GM21447 (cell line): Measurements from ENCODE around the gene RBM24.

Experiments used
- ATAC-seq: cut with Tn5 transposase; IDR thresholded peaks from one replicate; pipeline ENCODE4 v1.9.1; 2021; ENCODE audit not compliant: unreplicated experiment

Gene RBM24

GRCh38 chr6:17281100-17281496 is at the start of gene RBM24:
RBM24 (plus strand) TSS chr6:17281361; CDS start chr6:17281582, 221 bp downstream.
- no peak for ATAC-seq

GRCh38 chr6:17233531-17233930 is 47.6 kb upstream of the RBM24 start:
- no peak for ATAC-seq

- no peak for ATAC-seq
Measured at GRCh38 chr6:17237246-17237645, 43.9 kb upstream of the RBM24 start.

GRCh38 chr6:17239260-17239659 is 41.9 kb upstream of the RBM24 start:
- ATAC-seq = no peak

GRCh38 chr6:17240803-17241500 is 40.2 kb upstream of the RBM24 start:
- no peak for ATAC-seq

- ATAC-seq = no peak
Measured at GRCh38 chr6:17242087-17242486, 39.1 kb upstream of the RBM24 start.

- ATAC-seq = no peak
Measured at GRCh38 chr6:17250237-17250636, 30.9 kb upstream of the RBM24 start.

GRCh38 chr6:17251953-17252352 is 29.2 kb upstream of the RBM24 start:
- ATAC-seq = no peak

- no peak for ATAC-seq
Measured at GRCh38 chr6:17258749-17259148, 22.4 kb upstream of the RBM24 start.

- ATAC-seq = no peak
Measured at GRCh38 chr6:17265570-17265969, 15.6 kb upstream of the RBM24 start.

GRCh38 chr6:17267566-17267965 is 13.6 kb upstream of the RBM24 start:
- no peak for ATAC-seq

GRCh38 chr6:17268114-17268513 is 13.0 kb upstream of the RBM24 start:
- ATAC-seq = no peak

- ATAC-seq = no peak
Measured at GRCh38 chr6:17269840-17270239, 11.3 kb upstream of the RBM24 start.

GRCh38 chr6:17271628-17272027 is 9.5 kb upstream of the RBM24 start:
- ATAC-seq = no peak

- ATAC-seq = no peak
Measured at GRCh38 chr6:17276766-17277165, 4.4 kb upstream of the RBM24 start.

GRCh38 chr6:17277256-17277655 is 3.9 kb upstream of the RBM24 start:
- no peak for ATAC-seq

GRCh38 chr6:17278289-17279063 is 2.7 kb upstream of the RBM24 start:
- no peak for ATAC-seq

GRCh38 chr6:17280138-17280537 is 1.0 kb upstream of the RBM24 start:
- no peak for ATAC-seq

- no peak for ATAC-seq
Measured at GRCh38 chr6:17280552-17281090, 540 bp upstream of the RBM24 start.

- ATAC-seq = no peak
Measured at GRCh38 chr6:17281497-17282481, 628 bp downstream of the RBM24 start.

- no peak for ATAC-seq
Measured at GRCh38 chr6:17283074-17283473, 1.9 kb downstream of the RBM24 start.
